CD4-positive, alpha-beta T cell (primary cell): ENCODE measurements around the gene JCHAIN. TPM values are rescaled to one million over a fixed set of nuclear protein-coding genes. Genes with fewer than 3 reads are reported as not detected.
"Not testable (repeated sequence)": the region's sequence is repeated elsewhere in the genome, so short reads cannot be mapped to it uniquely, and the experiment has no call there.

Experiments used
- ATAC-seq: fragments of 200-7000 bp; cut with Tn5 transposase; one replicate; pipeline ENCODE4 v1.10.0; 2022; ENCODE audit warnings: mild to moderate bottlenecking; ENCODE audit not compliant: poor library complexity
- CTCF ChIA-PET: fragments of 350-600 bp; sonication (Branson Sonifier 250); formaldehyde crosslinking; loops from one replicate; lab custom pipeline; 2021; ENCODE audit warnings: antibody characterized with exemption, inconsistent platforms; lab: Charles Lee
- POLR2A ChIA-PET: fragments of 350-600 bp; sonication (Branson Sonifier 250); formaldehyde crosslinking; loops from one replicate; lab custom pipeline; 2021; ENCODE audit warnings: antibody characterized with exemption, inconsistent platforms; lab: Charles Lee
- DNase-seq, 14 experiments: peaks; one replicate each; pipeline ENCODE4 v3.0.0-alpha.2; 2013 to 2020; ENCODE audit warnings: mixed read lengths in 2 of 14
- H3K27ac ChIP-seq, 2 donors: one replicate each; pipeline versions ENCODE4 v1.5.1 to v1.7.0; 2013; ENCODE audit warnings: low read length in 2 of 2, low read depth in 1 of 2, mild to moderate bottlenecking in 1 of 2
- H3K27me3 ChIP-seq, 2 experiments: 1 replicate in 1 of 2; 2 replicates in 1 of 2; pipeline versions ENCODE4 v1.6.1 to v1.7.0; 2013; ENCODE audit warnings: low read length in 2 of 2, control low read depth in 1 of 2, mild to moderate bottlenecking in 1 of 2, moderate library complexity in 1 of 2; ENCODE audit not compliant: insufficient read depth in 2 of 2, control insufficient read depth in 1 of 2
- H3K36me3 ChIP-seq: one replicate; pipeline ENCODE4 v1.6.1; 2013; ENCODE audit warnings: low read length, control low read depth; ENCODE audit not compliant: insufficient read depth
- H3K4me1 ChIP-seq: one replicate; pipeline ENCODE4 v1.6.1; 2013; ENCODE audit warnings: low read length, control low read depth; ENCODE audit not compliant: insufficient read depth
- H3K4me3 ChIP-seq: one replicate; pipeline ENCODE4 v1.5.1; 2013; ENCODE audit warnings: mild to moderate bottlenecking, low read length, moderate library complexity
- H3K9me3 ChIP-seq, 2 experiments: 1 replicate in 1 of 2; 2 replicates in 1 of 2; pipeline versions ENCODE4 v1.6.1 to v1.7.0; 2013; ENCODE audit warnings: low read length in 2 of 2, mild to moderate bottlenecking in 2 of 2, control low read depth in 1 of 2, moderate library complexity in 1 of 2; ENCODE audit not compliant: control insufficient read depth in 1 of 2, insufficient read depth in 1 of 2
- H3K27ac Mint-ChIP-seq: one replicate; pipeline ENCODE4 v1.8.0; 2020; ENCODE audit warnings: mixed read lengths
- H3K27me3 Mint-ChIP-seq: one replicate; pipeline ENCODE4 v1.8.0; 2021; ENCODE audit warnings: mixed read lengths
- H3K36me3 Mint-ChIP-seq: one replicate; pipeline ENCODE4 v1.8.0; 2021; ENCODE audit warnings: low read depth, mixed read lengths
- H3K4me1 Mint-ChIP-seq: one replicate; pipeline ENCODE4 v1.8.0; 2021; ENCODE audit warnings: low read depth, mixed read lengths
- H3K4me3 Mint-ChIP-seq: one replicate; pipeline ENCODE4 v1.8.0; 2020; ENCODE audit warnings: mild to moderate bottlenecking, mixed read lengths
- H3K9me3 Mint-ChIP-seq: one replicate; pipeline ENCODE4 v1.8.0; 2020; ENCODE audit warnings: mixed read lengths
- CTCF ChIP-seq: fragments of 200-600 bp; IDR thresholded peaks from one replicate; pipeline ENCODE4 v1.8.0; 2022; ENCODE audit warnings: antibody characterized with exemption, mild to moderate bottlenecking
- intact Hi-C, 2 experiments: fragments of 100-400 bp; cut with DNase I in 1 of 2; cut with micrococcal nuclease in 1 of 2; formaldehyde crosslinking; loops; one replicate each; pipeline versions ENCODE4 v1.15.1 to v1.9.0; 2023 to 2025; cut with DNase I, micrococcal nuclease
- total RNA-seq, 174 experiments: library from RNA in 2 of 174; stranded (reverse) in 2 of 174; gene quantifications; one replicate each; pipeline ENCODE4 v1.2.3 and lab custom pipeline; 2021 to 2026

JCHAIN gene
- total RNA-seq, 2 experiments from 2014 or later = 1.0 to 2.7 TPM

GRCh38 chr4:70687392-70687791 is 21.1 kb upstream of the JCHAIN start:
- no peaks in the 10 kb centered on the region for H3K27me3 ChIP-seq
- peaks cover 26% of the 10 kb centered on the region for H3K4me1 ChIP-seq
- Mint-ChIP-seq H3K4me1 (peaks cover 45% of the 10 kb centered on the region), H3K36me3 (peaks cover 35% of the 10 kb centered on the region), H3K4me3 (peak overlapping the region; percentile 91), H3K27ac (peak overlapping the region; percentile 99), H3K27me3 (no peaks in the 10 kb centered on the region), H3K9me3 (no peaks in the 10 kb centered on the region)
- H3K4me3 ChIP-seq = peak overlapping the region; percentile 74
- POLR2A ChIA-PET = interaction anchor here (0.6 to 8.0 kb wide), 8 partner anchors 8 to 215 kb away, joined by 3 to 166 read pairs (median 8); partner anchors contain the start of genes GRSF1 and MOB1B
- intact Hi-C loops = loop anchor here in 1 of 2 experiments (10.0 kb wide), 1 partner anchor 307 kb away; the partner anchor contains the start of gene DCK
- H3K9me3 ChIP-seq = peaks cover 0 to 4% of the 10 kb centered on the region in 2 experiments
- DNase-seq (peak in 3 of 14 experiments; percentile 4 to 54 (median 20)), ATAC-seq (no peak)
- peaks cover 4% of the 10 kb centered on the region for H3K36me3 ChIP-seq
- H3K27ac ChIP-seq = peak overlapping the region; percentile 94 to 97
- CTCF ChIA-PET = interaction anchor here (0.6 to 4.9 kb wide), 5 partner anchors 13 to 217 kb away, joined by 3 to 35 read pairs (median 3); no protein-coding TSS in a partner anchor
- TF ChIP-seq CTCF = no peak

- H3K9me3 ChIP-seq, DNase-seq, H3K27me3 ChIP-seq, ATAC-seq, H3K4me3 Mint-ChIP-seq, H3K27ac ChIP-seq, H3K36me3 ChIP-seq, H3K4me1 ChIP-seq, H3K4me3 ChIP-seq, H3K27me3 Mint-ChIP-seq, CTCF ChIA-PET, POLR2A ChIA-PET, H3K36me3 Mint-ChIP-seq, H3K4me1 Mint-ChIP-seq, H3K27ac Mint-ChIP-seq, H3K9me3 Mint-ChIP-seq: not testable (repeated sequence)
- intact Hi-C loops = loop anchor here in 1 of 2 experiments (10.0 kb wide), 1 partner anchor 313 kb away; the partner anchor contains the start of gene DCK
These were observed 15.8 kb upstream of the JCHAIN start for GRCh38 chr4:70682142-70682541.

GRCh38 chr4:70681704-70682103 is 15.4 kb upstream of the JCHAIN start:
- no peak for TF ChIP-seq CTCF
- Histone ChIP-seq H3K9me3 (no peaks in the 10 kb centered on the region), H3K27ac (no peak overlapping the region), H3K27me3 (no peaks in the 10 kb centered on the region), H3K36me3 (no peaks in the 10 kb centered on the region), H3K4me1 (peaks cover 6% of the 10 kb centered on the region), H3K4me3 (no peak overlapping the region)
- H3K27me3 Mint-ChIP-seq = no peaks in the 10 kb centered on the region
- no peak overlapping the region for H3K27ac Mint-ChIP-seq
- POLR2A ChIA-PET = no interaction called here
- intact Hi-C loops = loop anchor here in 1 of 2 experiments (10.0 kb wide), 1 partner anchor 313 kb away; the partner anchor contains the start of gene DCK
- no peak for ATAC-seq
- no peaks in the 10 kb centered on the region for H3K36me3 Mint-ChIP-seq
- no peak overlapping the region for H3K4me3 Mint-ChIP-seq
- DNase-seq = no peak
- no peaks in the 10 kb centered on the region for H3K9me3 Mint-ChIP-seq
- H3K4me1 Mint-ChIP-seq = peaks cover 5% of the 10 kb centered on the region
- CTCF ChIA-PET = no interaction called here
